MM.1S (cell line): ENCODE measurements around the gene CTSW.
A peak's percentile ranks its signal among the peaks of the same experiment; 100 is the strongest.
"Not testable (repeated sequence)": the region's sequence is repeated elsewhere in the genome, so short reads cannot be mapped to it uniquely, and the experiment has no call there.

Source experiments
- DNase-seq: peaks from one replicate; pipeline ENCODE4 v3.0.0-alpha.2; 2015
- H2AFZ ChIP-seq: fragments of 300-600 bp; sonication (generic); 2 replicates; pipeline ENCODE4 v1.6.0; 2016; ENCODE audit warnings: antibody characterized with exemption, low read length
- H3F3A ChIP-seq: fragments of 300-600 bp; sonication (generic); 2 replicates; pipeline ENCODE4 v1.6.1; 2016; ENCODE audit warnings: mild to moderate bottlenecking, antibody characterized with exemption, low read length, moderate library complexity, mixed read lengths; ENCODE audit not compliant: insufficient read depth
- H3K27ac ChIP-seq: fragments of 300-600 bp; sonication (generic); 2 replicates; pipeline ENCODE4 v1.5.1; 2016; ENCODE audit warnings: mild to moderate bottlenecking, low read length
- H3K27me3 ChIP-seq: fragments of 300-600 bp; sonication (generic); replicated peaks from 2 replicates; pipeline ENCODE4 v1.6.0; 2016; ENCODE audit warnings: low read length; ENCODE audit not compliant: insufficient read depth
- H3K36me3 ChIP-seq: fragments of 300-600 bp; sonication (generic); replicated peaks from 2 replicates; pipeline ENCODE4 v1.6.1; 2016; ENCODE audit warnings: mild to moderate bottlenecking, low read length, mixed read lengths; ENCODE audit not compliant: insufficient read depth
- H3K4me1 ChIP-seq: fragments of 300-600 bp; sonication (generic); 2 replicates; pipeline ENCODE4 v1.6.1; 2016; ENCODE audit warnings: low read length, mixed read lengths
- H3K4me2 ChIP-seq: fragments of 300-600 bp; sonication (generic); 2 replicates; pipeline ENCODE4 v1.6.0; 2016; ENCODE audit warnings: low read depth, low read length
- H3K4me3 ChIP-seq: fragments of 300-600 bp; sonication (generic); 2 replicates; pipeline ENCODE4 v1.5.1; 2016; ENCODE audit warnings: low read length, mixed read lengths
- H3K79me2 ChIP-seq: fragments of 300-600 bp; sonication (generic); 2 replicates; pipeline ENCODE4 v1.6.1; 2016; ENCODE audit warnings: mixed run types, low read length, mixed read lengths
- H3K9ac ChIP-seq: fragments of 300-600 bp; sonication (generic); 2 replicates; pipeline ENCODE4 v1.6.1; 2016; ENCODE audit warnings: low read length, mixed read lengths
- H3K9me2 ChIP-seq: fragments of 300-600 bp; sonication (generic); replicated peaks from 2 replicates; pipeline ENCODE4 v1.6.1; 2016; ENCODE audit warnings: mild to moderate bottlenecking, low read length, mixed read lengths; ENCODE audit not compliant: insufficient read depth
- H3K9me3 ChIP-seq: fragments of 300-600 bp; sonication (generic); replicated peaks from 2 replicates; pipeline ENCODE4 v1.6.1; 2016; ENCODE audit warnings: mild to moderate bottlenecking, low read length, mixed read lengths; ENCODE audit not compliant: insufficient read depth
- H4K20me1 ChIP-seq: fragments of 300-600 bp; sonication (generic); 2 replicates; pipeline ENCODE4 v1.6.1; 2016; ENCODE audit warnings: mild to moderate bottlenecking, low read length, moderate library complexity, mixed read lengths; ENCODE audit not compliant: insufficient read depth
- EZH2 ChIP-seq: fragments of 300-600 bp; sonication (generic); optimal IDR thresholded peaks from 2 replicates; pipeline ENCODE3; 2017; ENCODE audit warnings: low read depth, mild to moderate bottlenecking, antibody characterized with exemption, low read length, mixed read lengths
- EZH2phosphoT487 ChIP-seq: fragments of 300-600 bp; sonication (generic); IDR thresholded peaks from 2 replicates; pipeline ENCODE4 v1.6.1; 2018; ENCODE audit warnings: antibody characterized with exemption, low read length
- TF ChIP-seq, protein P1 (sequence below): fragments of 300-600 bp; sonication (generic); IDR thresholded peaks from 2 replicates; pipeline ENCODE4 v1.5.1; 2016; ENCODE audit warnings: antibody characterized with exemption, low read length, mixed read lengths

CTSW gene

GRCh38 chr11:65891219-65892136 lies 11.8 kb downstream of the CTSW start:
- Histone ChIP-seq H3K4me1 (peaks cover 29% of the 10 kb centered on the region), H3K27ac (peak overlapping the region; percentile 81; the same call in 1 of the 2 replicates)
- DNase-seq, result no peak

GRCh38 chr11:65892137-65892540 lies 12.5 kb downstream of the CTSW start:
- Histone ChIP-seq H3K4me2 (peak overlapping the region; percentile 97), H3K4me3 (peak overlapping the region; percentile 84), H3F3A (peaks cover 35% of the 10 kb centered on the region), H3K79me2 (peaks cover 24% of the 10 kb centered on the region), H3K4me1 (peaks cover 25% of the 10 kb centered on the region)
- not testable (repeated sequence) for H3K9ac ChIP-seq, DNase-seq, H3K27me3 ChIP-seq, H2AFZ ChIP-seq, H3K27ac ChIP-seq, H4K20me1 ChIP-seq, H3K9me2 ChIP-seq, H3K9me3 ChIP-seq, H3K36me3 ChIP-seq

More at GRCh38 chr11:65891219-65892136, 11.8 kb downstream of the CTSW start:
- peak overlapping the region; percentile 88 for H3K9ac ChIP-seq
- TF ChIP-seq, protein P1, sequence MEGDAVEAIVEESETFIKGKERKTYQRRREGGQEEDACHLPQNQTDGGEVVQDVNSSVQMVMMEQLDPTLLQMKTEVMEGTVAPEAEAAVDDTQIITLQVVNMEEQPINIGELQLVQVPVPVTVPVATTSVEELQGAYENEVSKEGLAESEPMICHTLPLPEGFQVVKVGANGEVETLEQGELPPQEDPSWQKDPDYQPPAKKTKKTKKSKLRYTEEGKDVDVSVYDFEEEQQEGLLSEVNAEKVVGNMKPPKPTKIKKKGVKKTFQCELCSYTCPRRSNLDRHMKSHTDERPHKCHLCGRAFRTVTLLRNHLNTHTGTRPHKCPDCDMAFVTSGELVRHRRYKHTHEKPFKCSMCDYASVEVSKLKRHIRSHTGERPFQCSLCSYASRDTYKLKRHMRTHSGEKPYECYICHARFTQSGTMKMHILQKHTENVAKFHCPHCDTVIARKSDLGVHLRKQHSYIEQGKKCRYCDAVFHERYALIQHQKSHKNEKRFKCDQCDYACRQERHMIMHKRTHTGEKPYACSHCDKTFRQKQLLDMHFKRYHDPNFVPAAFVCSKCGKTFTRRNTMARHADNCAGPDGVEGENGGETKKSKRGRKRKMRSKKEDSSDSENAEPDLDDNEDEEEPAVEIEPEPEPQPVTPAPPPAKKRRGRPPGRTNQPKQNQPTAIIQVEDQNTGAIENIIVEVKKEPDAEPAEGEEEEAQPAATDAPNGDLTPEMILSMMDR, result peak; percentile 32
- no peak for TF ChIP-seq EZH2
- peak overlapping the region; percentile 84 for H3K4me3 ChIP-seq
- H3K9me2 ChIP-seq, result no peaks in the 10 kb centered on the region
- no peaks in the 10 kb centered on the region for H3K9me3 ChIP-seq
- no peaks in the 10 kb centered on the region for H4K20me1 ChIP-seq
- peaks cover 28% of the 10 kb centered on the region for H3K79me2 ChIP-seq
- H3F3A ChIP-seq, result peaks cover 32% of the 10 kb centered on the region
- H3K27me3 ChIP-seq, result no peaks in the 10 kb centered on the region; the same call in 1 of the 2 replicates
- H3K4me2 ChIP-seq, result peak overlapping the region; percentile 97
- H3K36me3 ChIP-seq, result no peaks in the 10 kb centered on the region
- H2AFZ ChIP-seq, result no peak overlapping the region; the same call in 1 of the 2 replicates

DNA sequence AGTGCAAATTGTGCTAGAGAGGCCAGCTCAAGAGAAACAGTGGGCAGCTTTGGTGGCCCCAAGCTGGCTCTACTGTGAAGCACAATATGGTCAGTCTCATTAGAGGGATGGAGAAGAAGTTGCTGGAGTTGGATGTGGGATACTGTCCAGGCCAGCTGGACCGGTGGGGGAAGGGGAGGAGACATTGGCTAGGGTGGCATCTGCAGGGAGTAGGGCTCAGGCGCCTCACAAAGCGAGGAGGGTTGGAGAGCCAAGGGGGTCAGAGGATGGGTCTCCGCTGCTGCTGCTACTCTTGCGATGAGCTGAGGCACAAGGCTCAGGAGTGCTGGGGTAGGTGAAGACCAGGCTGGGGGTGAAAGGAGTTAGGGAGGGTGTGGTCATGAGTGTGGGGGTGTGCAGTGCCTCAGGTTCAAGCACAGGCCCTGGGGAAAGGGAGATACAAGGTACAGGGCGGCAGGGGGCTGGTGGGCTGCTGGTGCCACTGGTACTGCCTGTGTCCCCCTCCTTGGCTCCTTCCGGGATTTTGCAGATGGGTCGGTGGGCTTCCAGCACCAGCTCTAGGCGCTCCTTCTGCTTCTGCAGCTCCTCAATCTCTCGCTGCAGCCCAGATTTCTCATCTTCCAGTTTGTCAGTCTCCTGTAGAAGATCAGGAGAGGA lies 13.2 kb downstream of the CTSW start:
- H3K27ac ChIP-seq, result no peak overlapping the region
- H3F3A ChIP-seq, result peaks cover 33% of the 10 kb centered on the region
- peaks cover 18% of the 10 kb centered on the region for H3K79me2 ChIP-seq
- H4K20me1 ChIP-seq, result no peaks in the 10 kb centered on the region
- H3K27me3 ChIP-seq, result no peaks in the 10 kb centered on the region; the same call in 1 of the 2 replicates
- H3K4me2 ChIP-seq, result no peak overlapping the region
- no peaks in the 10 kb centered on the region for H3K9me2 ChIP-seq
- peaks cover 19% of the 10 kb centered on the region for H3K4me1 ChIP-seq
- H3K4me3 ChIP-seq, result no peak overlapping the region
- H3K9me3 ChIP-seq, result no peaks in the 10 kb centered on the region
- TF ChIP-seq EZH2phosphoT487, result no peak
- no peak for TF ChIP-seq EZH2
- TF ChIP-seq, protein P1, result no peak
- no peak overlapping the region for H3K9ac ChIP-seq
- no peak for DNase-seq
- H2AFZ ChIP-seq, result no peak overlapping the region
- H3K36me3 ChIP-seq, result no peaks in the 10 kb centered on the region
